SU-DHL-6 (cell line): ENCODE results near the gene CENPX.

ENCODE experiments used
- H2AFZ ChIP-seq: fragments of 200-600 bp; sonication (generic); 2 replicates; pipeline ENCODE4 v1.6.1; 2014; ENCODE audit warnings: low read depth, mild to moderate bottlenecking, moderate library complexity, mixed read lengths, antibody characterized with exemption, low read length; ENCODE audit not compliant: severe bottlenecking
- H3F3A ChIP-seq: fragments of 200-600 bp; shearing (Covaris generic); 2 replicates; pipeline ENCODE4 v1.6.0; 2016; ENCODE audit warnings: antibody characterized with exemption, mild to moderate bottlenecking; ENCODE audit not compliant: insufficient read depth
- H3K27ac ChIP-seq: fragments of 200-600 bp; sonication (generic); 2 replicates; pipeline ENCODE4 v1.5.1; 2016; ENCODE audit warnings: low read depth, mild to moderate bottlenecking, low read length, moderate library complexity, mixed read lengths
- H3K27me3 ChIP-seq: fragments of 200-600 bp; sonication (generic), shearing (Covaris generic); 2 replicates; pipeline ENCODE4 v1.6.0; 2014; ENCODE audit warnings: mild to moderate bottlenecking, low read length
- H3K36me3 ChIP-seq: fragments of 200-600 bp; sonication (generic); 2 replicates; pipeline ENCODE4 v1.6.1; 2014; ENCODE audit warnings: mild to moderate bottlenecking, low read length, mixed read lengths
- H3K4me2 ChIP-seq: fragments of 300-600, 200-600 bp; shearing (Covaris generic), sonication (generic); 2 replicates; pipeline ENCODE4 v1.6.0; 2014; ENCODE audit warnings: low read length, low read depth, mild to moderate bottlenecking; ENCODE audit not compliant: poor library complexity, severe bottlenecking
- H3K4me3 ChIP-seq: fragments of 200-600 bp; sonication (generic); 2 replicates; pipeline ENCODE4 v1.5.1; 2014; ENCODE audit warnings: antibody characterized with exemption, low read length, mild to moderate bottlenecking, mixed read lengths; ENCODE audit not compliant: insufficient read depth, poor library complexity, severe bottlenecking
- H3K79me2 ChIP-seq: fragments of 200-600 bp; sonication (generic); 2 replicates; pipeline ENCODE4 v1.6.1; 2014; ENCODE audit warnings: mild to moderate bottlenecking, low read length, moderate library complexity; ENCODE audit not compliant: insufficient read depth
- H3K9ac ChIP-seq: fragments of 200-600 bp; sonication (generic); 2 replicates; pipeline ENCODE4 v1.7.0; 2014; ENCODE audit warnings: mild to moderate bottlenecking, low read length
- H3K9me2 ChIP-seq: fragments of 200-600 bp; sonication (generic); replicated peaks from 2 replicates; pipeline ENCODE4 v1.6.1; 2014; ENCODE audit warnings: low read length; ENCODE audit not compliant: insufficient read depth
- H3K9me3 ChIP-seq: fragments of 200-600 bp; sonication (generic); 2 replicates; pipeline ENCODE4 v1.6.1; 2014; ENCODE audit warnings: low read length, mixed read lengths; ENCODE audit not compliant: insufficient read depth
- H4K20me1 ChIP-seq: fragments of 200-600 bp; sonication (generic); 2 replicates; pipeline ENCODE4 v1.6.1; 2014; ENCODE audit warnings: low read depth, mild to moderate bottlenecking, antibody characterized with exemption, low read length, moderate library complexity, mixed read lengths
- EZH2phosphoT487 ChIP-seq: fragments of 200-600 bp; sonication (generic), shearing (Covaris generic); conservative IDR thresholded peaks from 2 replicates; pipeline ENCODE4 v1.6.1; 2018; ENCODE audit warnings: mild to moderate bottlenecking, antibody characterized with exemption, low read length, moderate library complexity, mixed read lengths
- TF ChIP-seq, protein P1 (sequence below): fragments of 200-600 bp; sonication (generic); IDR thresholded peaks from one replicate; pipeline ENCODE4 v1.5.1; 2017; ENCODE audit warnings: antibody characterized with exemption, mild to moderate bottlenecking, low read length, moderate library complexity; ENCODE audit not compliant: insufficient read depth, poor library complexity, severe bottlenecking

CENPX gene

DNA sequence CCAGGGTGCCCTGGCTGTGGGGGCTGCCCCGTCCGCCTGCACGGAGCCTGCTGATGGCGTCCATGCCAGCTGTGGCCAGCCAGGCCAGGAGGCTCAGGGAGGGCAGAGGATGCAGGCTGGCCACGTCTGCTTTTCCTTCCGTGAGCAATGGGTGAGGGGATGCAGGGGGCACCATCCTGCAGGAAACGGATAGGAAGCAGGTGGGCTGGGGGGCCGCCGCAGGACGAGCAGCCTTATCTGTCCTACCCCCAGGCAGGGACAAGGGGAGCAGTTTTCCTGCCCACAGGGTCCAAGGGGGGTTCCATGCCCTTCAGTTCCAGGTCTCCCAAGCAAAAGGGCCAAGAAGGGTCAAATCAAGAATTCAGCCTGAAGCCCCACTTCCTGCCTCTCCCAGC, 36.2 kb upstream of the CENPX start:
- Histone ChIP-seq H4K20me1 (no peaks in the 10 kb centered on the region), H2AFZ (no peak overlapping the region), H3K9ac (no peak overlapping the region), H3K4me2 (no peak overlapping the region), H3K36me3 (no peaks in the 10 kb centered on the region), H3K9me3 (no peaks in the 10 kb centered on the region), H3K27ac (no peak overlapping the region), H3K9me2 (no peaks in the 10 kb centered on the region), H3K27me3 (no peaks in the 10 kb centered on the region), H3K79me2 (no peaks in the 10 kb centered on the region), H3K4me3 (no peak overlapping the region), H3F3A (no peaks in the 10 kb centered on the region)
- TF ChIP-seq EZH2phosphoT487: no peak
- TF ChIP-seq, protein P1, sequence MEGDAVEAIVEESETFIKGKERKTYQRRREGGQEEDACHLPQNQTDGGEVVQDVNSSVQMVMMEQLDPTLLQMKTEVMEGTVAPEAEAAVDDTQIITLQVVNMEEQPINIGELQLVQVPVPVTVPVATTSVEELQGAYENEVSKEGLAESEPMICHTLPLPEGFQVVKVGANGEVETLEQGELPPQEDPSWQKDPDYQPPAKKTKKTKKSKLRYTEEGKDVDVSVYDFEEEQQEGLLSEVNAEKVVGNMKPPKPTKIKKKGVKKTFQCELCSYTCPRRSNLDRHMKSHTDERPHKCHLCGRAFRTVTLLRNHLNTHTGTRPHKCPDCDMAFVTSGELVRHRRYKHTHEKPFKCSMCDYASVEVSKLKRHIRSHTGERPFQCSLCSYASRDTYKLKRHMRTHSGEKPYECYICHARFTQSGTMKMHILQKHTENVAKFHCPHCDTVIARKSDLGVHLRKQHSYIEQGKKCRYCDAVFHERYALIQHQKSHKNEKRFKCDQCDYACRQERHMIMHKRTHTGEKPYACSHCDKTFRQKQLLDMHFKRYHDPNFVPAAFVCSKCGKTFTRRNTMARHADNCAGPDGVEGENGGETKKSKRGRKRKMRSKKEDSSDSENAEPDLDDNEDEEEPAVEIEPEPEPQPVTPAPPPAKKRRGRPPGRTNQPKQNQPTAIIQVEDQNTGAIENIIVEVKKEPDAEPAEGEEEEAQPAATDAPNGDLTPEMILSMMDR: no peak

DNA sequence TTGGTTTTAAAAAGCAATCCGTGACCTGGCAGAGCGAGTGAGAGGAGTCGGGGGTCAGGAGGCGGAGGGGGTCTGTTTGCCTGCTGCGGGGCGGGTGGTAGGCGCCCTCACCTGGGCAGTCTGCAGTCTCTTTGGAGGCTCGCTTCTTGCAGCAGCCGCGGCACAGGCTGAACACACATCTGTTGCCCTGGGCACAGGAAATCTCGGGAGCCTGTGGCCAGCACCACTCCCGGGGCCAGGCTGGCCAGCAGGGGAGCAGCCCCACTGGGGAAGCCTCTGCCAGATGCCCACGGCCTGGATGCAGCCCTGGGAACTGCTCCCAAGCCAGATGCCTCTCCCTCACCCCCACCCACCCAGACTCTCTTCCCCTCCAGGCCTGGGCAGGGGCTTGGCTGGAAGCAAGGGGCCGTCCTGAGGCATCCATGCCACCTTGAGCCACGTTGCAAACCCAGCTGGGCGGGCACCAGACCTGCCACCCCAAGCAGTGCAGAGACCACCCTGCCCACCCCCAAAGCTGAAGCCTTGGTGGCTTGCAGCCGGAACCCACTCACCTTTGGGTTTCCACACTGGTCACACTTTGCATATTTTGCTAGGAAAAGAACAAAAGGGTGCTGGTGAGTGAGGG, 35.7 kb upstream of the CENPX start:
- Histone ChIP-seq H4K20me1 (no peaks in the 10 kb centered on the region), H3K9me2 (no peaks in the 10 kb centered on the region), H2AFZ (no peak overlapping the region), H3K27ac (no peak overlapping the region), H3K79me2 (no peaks in the 10 kb centered on the region), H3F3A (no peaks in the 10 kb centered on the region), H3K9ac (no peak overlapping the region), H3K9me3 (no peaks in the 10 kb centered on the region), H3K4me3 (no peak overlapping the region), H3K4me2 (no peak overlapping the region), H3K27me3 (no peaks in the 10 kb centered on the region), H3K36me3 (no peaks in the 10 kb centered on the region)
- TF ChIP-seq EZH2phosphoT487: no peak
- TF ChIP-seq, protein P1: no peak

DNA sequence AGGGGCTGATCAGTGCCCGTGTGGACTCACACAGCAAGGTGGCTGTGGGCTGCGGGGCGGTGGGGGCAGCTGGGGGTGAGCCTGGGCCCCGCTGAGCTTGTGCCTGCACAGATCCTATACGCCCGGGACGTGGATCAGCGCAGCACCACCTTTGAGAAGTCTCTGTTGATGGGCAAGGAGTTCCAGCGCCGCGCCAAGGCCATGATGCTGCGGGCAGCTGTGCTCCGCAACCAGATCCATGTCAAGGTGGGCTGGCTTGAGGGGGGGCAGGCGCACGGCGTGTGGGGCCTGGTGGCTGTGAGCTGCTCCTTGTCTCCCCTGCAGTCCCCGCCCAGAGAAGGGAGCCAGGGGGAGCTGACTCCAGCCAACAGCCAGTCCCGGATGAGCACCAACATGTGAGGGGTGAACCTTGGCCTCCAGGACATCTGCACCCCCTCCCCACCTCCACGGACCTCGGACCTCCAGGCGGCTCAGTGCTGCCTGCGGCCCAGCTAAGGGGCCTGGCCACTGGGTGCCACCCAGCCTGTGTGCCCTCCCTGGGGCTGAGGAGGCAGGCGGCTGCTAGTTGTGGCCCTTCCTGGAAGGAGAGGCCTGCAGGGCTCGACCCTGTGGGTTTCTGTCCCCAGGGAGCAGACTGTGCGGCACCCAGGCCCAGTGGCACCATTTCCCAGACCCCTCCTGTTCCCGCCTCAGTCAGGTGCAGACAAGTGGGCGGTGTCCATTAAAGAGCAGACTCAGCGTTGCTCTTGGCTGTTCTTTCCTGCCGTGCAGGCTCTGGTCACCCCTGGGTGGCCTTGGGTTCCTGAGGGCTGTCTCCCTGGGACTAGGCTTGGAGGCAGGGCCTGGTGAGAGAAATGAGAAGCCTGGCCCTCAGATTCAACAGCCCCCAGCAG, 34.3 kb upstream of the CENPX start:
- Histone ChIP-seq H3K4me2 (no peak overlapping the region), H3K27ac (no peak overlapping the region), H3K9ac (no peak overlapping the region), H3K79me2 (peaks cover 10% of the 10 kb centered on the region), H3K4me3 (no peak overlapping the region), H3K9me2 (no peaks in the 10 kb centered on the region), H4K20me1 (no peaks in the 10 kb centered on the region), H2AFZ (no peak overlapping the region), H3K27me3 (no peaks in the 10 kb centered on the region), H3F3A (no peaks in the 10 kb centered on the region), H3K9me3 (no peaks in the 10 kb centered on the region), H3K36me3 (no peaks in the 10 kb centered on the region)
- no peak for TF ChIP-seq EZH2phosphoT487
- TF ChIP-seq, protein P1: no peak
